ENCODE results near the gene LOC128125822.

LOC128125822 gene

GRCh38 chr6:63556369-63556768, 15.9 kb upstream of the LOC128125822 start:
- DNase-seq (ENCODE audit: low read depth): no peak

DNA sequence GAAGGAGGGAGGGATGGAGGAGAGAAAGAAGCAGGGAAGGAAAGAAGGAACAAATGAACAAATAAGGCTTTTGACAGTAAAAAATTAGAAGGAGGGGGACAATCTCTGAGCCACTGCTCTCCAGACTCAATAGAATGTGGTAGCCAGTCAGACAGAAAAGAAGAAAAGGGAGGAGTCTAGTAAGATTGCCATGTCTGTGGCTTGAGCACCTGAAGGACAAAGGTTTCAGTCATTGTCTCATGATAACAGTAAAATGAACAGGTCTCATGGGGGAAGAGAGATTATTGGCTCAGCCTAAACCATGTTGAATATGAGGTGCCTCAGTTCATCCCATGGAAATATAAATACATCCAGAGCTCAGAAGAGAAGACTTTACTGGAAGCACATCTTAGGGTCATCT, 14.0 kb upstream of the LOC128125822 start:
- no peak for DNase-seq (ENCODE audit: low read depth)

- DNase-seq (ENCODE audit: low read depth): peak; percentile 87
These were observed 11.4 kb upstream of the LOC128125822 start for GRCh38 chr6:63560801-63561287.

DNA sequence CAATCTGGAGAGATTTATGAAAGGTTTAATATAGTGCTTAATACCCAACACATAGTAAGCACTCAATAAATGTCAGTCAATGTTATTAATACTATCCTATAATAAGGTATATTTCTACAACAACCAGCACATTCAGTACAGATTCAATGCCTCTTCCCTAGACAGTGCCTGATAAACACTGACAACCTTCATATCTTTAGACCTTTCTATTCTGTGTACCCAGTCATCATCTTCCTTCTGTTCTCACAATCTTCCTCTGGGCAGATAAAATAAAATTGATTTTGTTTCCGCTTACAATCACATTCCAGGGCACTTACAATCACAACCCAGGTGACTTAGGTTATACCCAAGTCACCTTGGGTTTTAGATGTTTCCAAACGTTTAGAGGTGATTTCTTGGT, 11.0 kb upstream of the LOC128125822 start:
- DNase-seq (ENCODE audit: low read depth): no peak

DNA sequence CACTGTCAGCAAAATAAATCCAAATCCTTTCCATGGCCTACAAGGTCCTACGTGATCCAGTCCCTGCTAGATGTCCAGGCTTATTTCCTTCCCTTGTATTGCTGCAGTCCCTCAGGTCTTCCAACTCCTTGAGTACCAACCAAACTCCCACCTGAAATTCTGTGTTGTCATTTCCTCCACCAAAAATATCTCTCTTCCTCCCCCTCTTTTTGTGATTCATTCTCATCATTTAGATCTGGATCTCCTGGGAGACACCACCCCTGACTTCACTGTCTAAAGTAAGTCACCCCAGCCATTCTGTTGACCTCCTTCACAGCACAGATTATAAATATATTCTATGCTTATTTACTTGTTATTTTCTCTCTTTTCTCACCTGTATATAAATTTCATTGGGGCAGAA, 9.0 kb upstream of the LOC128125822 start:
- DNase-seq (ENCODE audit: low read depth): no peak

DNA sequence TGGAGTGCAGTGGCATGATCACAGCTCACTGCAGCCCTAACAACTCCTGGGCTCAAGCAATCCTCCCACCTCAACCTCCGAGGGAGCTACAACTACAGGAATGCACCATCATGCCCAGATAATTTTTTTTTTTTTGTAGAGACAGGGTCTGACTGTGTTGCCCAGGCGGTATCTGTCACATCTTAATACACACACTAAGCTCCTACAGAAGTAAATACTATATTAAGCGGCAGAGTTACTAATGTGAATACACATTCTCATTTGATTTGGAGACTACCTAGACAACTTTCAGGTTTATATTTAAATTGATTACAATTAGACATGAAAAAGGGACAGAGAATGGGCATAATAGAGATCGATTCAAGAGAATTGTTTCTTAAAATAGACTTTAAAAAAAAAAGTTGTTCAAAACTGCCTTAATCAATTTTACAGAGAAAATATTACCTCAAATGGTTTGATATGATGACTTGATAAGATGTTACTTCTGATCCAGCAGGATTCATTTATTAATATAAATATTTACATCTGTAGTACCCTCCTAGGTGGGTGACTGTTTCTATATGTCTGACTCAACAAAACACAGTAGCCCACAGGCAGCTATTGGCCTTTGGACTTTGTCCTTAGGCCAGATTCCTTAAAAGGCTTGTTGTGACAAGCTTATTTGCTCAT, 7.1 kb upstream of the LOC128125822 start:
- no peak for DNase-seq (ENCODE audit: low read depth)

GRCh38 chr6:63565727-63566596, 6.3 kb upstream of the LOC128125822 start:
- peak; percentile 83 for DNase-seq (ENCODE audit: low read depth)

DNA sequence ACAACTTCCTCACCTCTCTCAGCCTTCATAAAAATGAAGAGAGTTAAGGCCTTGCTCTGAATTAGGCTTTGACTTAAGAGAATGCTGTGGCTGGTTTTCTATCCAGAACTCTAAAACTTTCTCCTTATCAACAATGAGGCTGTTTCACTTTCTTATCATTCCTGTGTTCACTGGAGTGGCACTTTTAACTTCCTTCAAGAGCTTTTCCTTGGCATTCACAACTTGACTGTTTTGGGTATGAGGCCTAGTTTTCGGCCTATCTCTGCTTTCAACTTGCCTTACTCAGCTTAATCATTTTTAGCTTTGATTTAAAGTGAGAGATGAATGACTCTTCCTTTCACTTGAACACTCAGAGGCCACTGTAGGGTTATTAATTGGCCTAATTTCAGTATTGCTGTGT, 4.3 kb upstream of the LOC128125822 start:
- no peak for DNase-seq (ENCODE audit: low read depth)

- peak; percentile 73 for DNase-seq (ENCODE audit: low read depth)
These were observed 778 bp upstream of the LOC128125822 start for GRCh38 chr6:63571361-63572043.

DNA sequence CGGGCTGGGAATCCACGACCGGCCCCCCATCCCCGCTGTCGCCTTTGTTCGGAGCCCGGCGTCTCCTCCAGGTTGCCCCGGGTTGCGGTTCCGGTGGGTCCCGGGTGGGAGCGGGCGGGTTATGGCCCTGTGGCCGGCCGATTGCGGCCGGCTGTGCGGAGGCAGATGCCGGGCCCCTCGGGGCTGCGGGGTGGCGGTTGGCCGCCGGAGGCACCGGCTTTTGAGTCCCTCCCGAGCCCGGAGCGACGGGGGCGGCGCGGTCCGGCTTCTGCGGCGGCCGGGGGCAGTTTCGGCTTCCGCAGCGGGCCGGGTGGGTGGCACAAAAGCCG, 431 bp downstream of the LOC128125822 start:
- no peak for DNase-seq (ENCODE audit: low read depth)

DNA sequence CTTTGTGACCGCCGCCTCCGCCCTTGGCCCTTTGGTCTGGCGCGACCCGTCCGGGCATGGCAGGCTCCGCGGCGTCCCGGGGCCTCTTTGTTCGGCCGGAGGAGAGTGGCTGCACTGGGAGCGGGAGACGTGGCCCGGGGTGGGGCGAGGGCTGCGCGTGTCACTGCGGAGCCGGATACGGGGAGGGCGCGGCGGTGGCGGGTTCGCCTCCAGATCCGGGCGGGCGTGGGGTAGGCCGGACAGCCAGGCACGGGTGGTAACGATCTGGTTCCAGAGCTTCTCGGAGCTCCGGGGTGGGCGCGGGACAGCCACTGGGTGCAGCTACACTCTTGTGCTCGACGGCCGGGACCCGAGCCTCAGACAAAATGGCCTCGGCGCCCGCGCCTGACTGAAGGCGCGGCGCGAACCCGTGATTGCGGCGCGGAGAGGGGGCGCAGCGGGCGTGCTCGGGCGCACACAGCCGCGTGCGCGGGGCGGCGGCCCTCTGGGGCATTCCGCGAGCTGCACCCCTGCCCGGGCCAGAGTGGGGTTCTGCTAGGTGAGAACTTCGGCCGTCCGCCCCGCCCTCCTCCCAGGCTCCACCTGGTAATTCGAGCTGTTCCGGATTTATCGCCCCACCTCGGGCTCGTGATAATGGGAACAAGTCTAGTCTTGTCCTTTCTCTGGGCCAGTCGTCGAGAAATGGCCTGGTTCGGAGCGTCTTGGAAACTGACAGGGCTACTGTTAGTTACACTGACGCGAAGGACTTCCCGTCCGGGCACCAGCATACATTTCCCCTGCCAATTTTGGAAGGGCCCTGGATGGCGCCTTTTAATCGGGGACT, 1.0 kb downstream of the LOC128125822 start:
- peak; percentile 55 for DNase-seq (ENCODE audit: low read depth)

GRCh38 chr6:63573899-63574553, 1.7 kb downstream of the LOC128125822 start:
- peak; percentile 60 for DNase-seq (ENCODE audit: low read depth)

DNA sequence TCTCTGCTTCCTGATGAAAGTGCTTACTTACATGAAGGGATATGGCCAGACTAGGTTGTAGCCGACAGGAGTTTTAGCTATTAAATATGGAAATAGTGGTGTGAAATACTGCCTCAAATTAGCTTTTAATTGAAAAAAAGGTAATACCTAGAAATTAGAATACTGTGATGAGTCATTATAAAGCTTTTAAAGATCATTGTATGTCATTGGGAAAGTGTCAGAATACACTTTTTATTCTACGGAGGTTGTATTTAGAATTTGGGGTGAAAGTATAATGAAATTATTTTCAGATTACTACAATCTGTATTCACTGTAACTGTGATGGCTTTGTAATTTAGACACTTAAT, 2.2 kb downstream of the LOC128125822 start:
- no peak for DNase-seq (ENCODE audit: low read depth)

- no peak for DNase-seq (ENCODE audit: low read depth)
These were observed 4.0 kb downstream of the LOC128125822 start for GRCh38 chr6:63576147-63576772.

GRCh38 chr6:63576985-63577712, 4.9 kb downstream of the LOC128125822 start:
- DNase-seq (ENCODE audit: low read depth): no peak

DNA sequence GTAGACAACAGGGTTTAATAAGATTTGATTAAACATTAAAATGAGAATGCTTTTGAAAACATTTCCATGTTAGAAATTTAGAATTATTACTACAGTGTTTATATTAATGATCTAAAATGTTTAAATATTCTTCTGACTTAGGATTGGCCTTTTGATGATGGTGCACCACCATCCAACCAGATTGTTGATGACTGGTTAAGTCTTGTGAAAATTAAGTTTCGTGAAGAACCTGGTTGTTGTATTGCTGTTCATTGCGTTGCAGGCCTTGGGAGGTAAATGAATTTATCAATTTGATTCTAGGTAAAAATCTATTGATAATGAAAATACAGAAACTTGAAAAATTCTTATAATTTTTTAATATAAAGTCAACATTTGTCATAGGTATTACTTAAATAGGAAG, 6.5 kb downstream of the LOC128125822 start:
- no peak for DNase-seq (ENCODE audit: low read depth)

GRCh38 chr6:63579937-63580703, 7.8 kb downstream of the LOC128125822 start:
- no peak for DNase-seq (ENCODE audit: low read depth)

DNA sequence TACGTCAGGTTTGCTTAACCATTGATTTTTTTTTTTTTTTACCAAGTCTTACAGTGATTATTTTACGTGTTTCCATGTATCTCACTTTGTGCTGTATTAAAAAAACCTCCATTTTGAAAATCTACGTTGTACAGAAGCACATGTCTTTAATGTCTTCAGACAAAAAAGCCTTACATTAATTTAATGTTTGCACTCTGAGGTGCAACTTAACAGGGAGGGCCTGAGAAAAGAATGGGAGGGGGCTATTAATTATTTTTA, 8.4 kb downstream of the LOC128125822 start:
- no peak for DNase-seq (ENCODE audit: low read depth)

DNA sequence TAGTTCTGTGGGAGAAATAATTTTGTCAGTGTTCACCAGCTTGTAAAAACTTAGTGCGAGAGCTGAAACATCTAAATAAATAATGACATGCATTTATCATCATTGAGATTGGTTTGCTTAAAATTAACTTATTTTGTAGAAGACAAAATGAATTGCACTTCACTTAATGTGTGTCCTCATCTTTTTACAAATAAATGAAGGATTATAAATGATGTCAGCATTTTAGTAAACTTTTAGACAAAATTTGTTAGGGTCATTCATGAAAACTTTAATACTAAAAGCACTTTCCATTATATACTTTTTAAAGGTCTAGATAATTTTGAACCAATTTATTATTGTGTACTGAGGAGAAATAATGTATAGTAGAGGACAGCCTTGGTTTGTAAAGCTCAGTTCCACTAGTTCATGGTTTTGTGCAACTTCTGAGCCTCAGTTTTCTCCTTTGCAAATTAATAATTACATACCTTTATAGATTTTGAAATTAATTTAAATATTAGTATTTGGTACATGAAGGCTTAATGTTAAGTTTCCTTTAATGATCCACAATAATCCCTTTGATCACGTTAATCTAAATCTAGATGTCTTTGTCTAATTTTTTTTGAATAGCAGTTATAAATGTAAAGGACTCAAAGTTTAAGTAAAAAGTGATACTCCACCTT, 9.2 kb downstream of the LOC128125822 start:
- no peak for DNase-seq (ENCODE audit: low read depth)

All from amniotic epithelial cell (primary cell).